Activated CD4-positive, alpha-beta T cell treated with anti-CD3 and anti-CD28 coated beads, Interleukin-2, amount 10 ng/mL, durations not matched to agents 24 days and 14 days (primary cell): ENCODE data around the gene PMM2. TPM values are rescaled to one million over a fixed set of nuclear protein-coding genes. Genes with fewer than 3 reads are reported as not detected.

Source experiments
- DNase-seq: peaks from one replicate; pipeline ENCODE4 v3.0.0; 2022
- H3K27ac Mint-ChIP-seq: one replicate; pipeline ENCODE4 v1.8.0; 2022; ENCODE audit warnings: mild to moderate bottlenecking, mixed read lengths
- H3K27me3 Mint-ChIP-seq: one replicate; pipeline ENCODE4 v1.8.0; 2022; ENCODE audit warnings: mixed read lengths
- H3K36me3 Mint-ChIP-seq: one replicate; pipeline ENCODE4 v1.8.0; 2022; ENCODE audit warnings: low read depth, mild to moderate bottlenecking, mixed read lengths
- H3K4me1 Mint-ChIP-seq: one replicate; pipeline ENCODE4 v1.8.0; 2021; ENCODE audit warnings: mixed read lengths
- H3K4me3 Mint-ChIP-seq: one replicate; pipeline ENCODE4 v1.8.0; 2022; ENCODE audit warnings: mild to moderate bottlenecking, moderate library complexity, mixed read lengths
- H3K9me3 Mint-ChIP-seq: one replicate; pipeline ENCODE4 v1.8.0; 2021; ENCODE audit warnings: mixed read lengths
- intact Hi-C: fragments of 100-400 bp; cut with micrococcal nuclease; formaldehyde crosslinking; loops from one replicate; pipeline ENCODE4 v1.15.1; 2023
- total RNA-seq: library from RNA; stranded (reverse); gene quantifications from 2 replicates; pipeline ENCODE4 v1.2.3, GENCODE V29; 2022

The PMM2 gene
- total RNA-seq, 1 donor from 2014 or later = 74.1 TPM

- no peak overlapping the region for H3K27ac Mint-ChIP-seq
- intact Hi-C loops = no loop called here
- DNase-seq = no peak
- no peaks in the 10 kb centered on the region for H3K27me3 Mint-ChIP-seq
- H3K4me1 Mint-ChIP-seq = peaks cover 17% of the 10 kb centered on the region
- peaks cover 35% of the 10 kb centered on the region for H3K36me3 Mint-ChIP-seq
- no peak overlapping the region for H3K4me3 Mint-ChIP-seq
- no peaks in the 10 kb centered on the region for H3K9me3 Mint-ChIP-seq
These were observed 48.2 kb downstream of the PMM2 start for GRCh38 chr16:8845699-8846298.

- H3K27me3 Mint-ChIP-seq = no peaks in the 10 kb centered on the region
These were observed 48.8 kb downstream of the PMM2 start for GRCh38 chr16:8846401-8846932.

GRCh38 chr16:8847145-8847544, 49.5 kb downstream of the PMM2 start:
- no peaks in the 10 kb centered on the region for H3K9me3 Mint-ChIP-seq

More at GRCh38 chr16:8846401-8846932, 48.8 kb downstream of the PMM2 start:
- Mint-ChIP-seq H3K4me3 (no peak overlapping the region), H3K27ac (no peak overlapping the region), H3K36me3 (peaks cover 41% of the 10 kb centered on the region), H3K9me3 (no peaks in the 10 kb centered on the region), H3K4me1 (peaks cover 20% of the 10 kb centered on the region)
- DNase-seq = no peak
- intact Hi-C loops = no loop called here

GRCh38 chr16:8847623-8848022, 50.0 kb downstream of the PMM2 start:
- Mint-ChIP-seq H3K27me3 (no peaks in the 10 kb centered on the region), H3K4me1 (peaks cover 19% of the 10 kb centered on the region), H3K27ac (no peak overlapping the region), H3K36me3 (peaks cover 44% of the 10 kb centered on the region), H3K4me3 (no peak overlapping the region), H3K9me3 (no peaks in the 10 kb centered on the region)
- no peak for DNase-seq
- intact Hi-C loops = no loop called here

More at GRCh38 chr16:8847145-8847544, 49.5 kb downstream of the PMM2 start:
- DNase-seq = no peak
- H3K36me3 Mint-ChIP-seq = peaks cover 44% of the 10 kb centered on the region
- no peak overlapping the region for H3K4me3 Mint-ChIP-seq
- no peaks in the 10 kb centered on the region for H3K27me3 Mint-ChIP-seq
- H3K4me1 Mint-ChIP-seq = peaks cover 23% of the 10 kb centered on the region
- no peak overlapping the region for H3K27ac Mint-ChIP-seq
- intact Hi-C loops = no loop called here

- Mint-ChIP-seq H3K27ac (no peak overlapping the region), H3K36me3 (peaks cover 50% of the 10 kb centered on the region), H3K9me3 (no peaks in the 10 kb centered on the region)
These were observed 50.7 kb downstream of the PMM2 start for GRCh38 chr16:8848231-8848938.

GRCh38 chr16:8848939-8849391, 51.3 kb downstream of the PMM2 start:
- H3K4me3 Mint-ChIP-seq = no peak overlapping the region

More at GRCh38 chr16:8848231-8848938, 50.7 kb downstream of the PMM2 start:
- intact Hi-C loops = no loop called here
- H3K4me1 Mint-ChIP-seq = peaks cover 21% of the 10 kb centered on the region
- no peaks in the 10 kb centered on the region for H3K27me3 Mint-ChIP-seq
- DNase-seq = no peak
- H3K4me3 Mint-ChIP-seq = no peak overlapping the region

GRCh38 chr16:8849411-8850011, 51.9 kb downstream of the PMM2 start:
- intact Hi-C loops = loop anchor here (2.0 kb wide), 1 partner anchor 19 kb away; the partner anchor contains the start of gene CARHSP1
- no peak for DNase-seq
- H3K9me3 Mint-ChIP-seq = no peaks in the 10 kb centered on the region
- H3K4me1 Mint-ChIP-seq = peaks cover 23% of the 10 kb centered on the region
- no peak overlapping the region for H3K4me3 Mint-ChIP-seq
- H3K27me3 Mint-ChIP-seq = no peaks in the 10 kb centered on the region
- peaks cover 50% of the 10 kb centered on the region for H3K36me3 Mint-ChIP-seq
- H3K27ac Mint-ChIP-seq = peak overlapping the region; percentile 75

More at GRCh38 chr16:8848939-8849391, 51.3 kb downstream of the PMM2 start:
- peaks cover 53% of the 10 kb centered on the region for H3K36me3 Mint-ChIP-seq
- H3K4me1 Mint-ChIP-seq = peaks cover 23% of the 10 kb centered on the region
- H3K27me3 Mint-ChIP-seq = no peaks in the 10 kb centered on the region
- no peaks in the 10 kb centered on the region for H3K9me3 Mint-ChIP-seq
- no peak overlapping the region for H3K27ac Mint-ChIP-seq
- intact Hi-C loops = no loop called here
- DNase-seq = no peak

GRCh38 chr16:8850279-8850885, 52.7 kb downstream of the PMM2 start:
- Mint-ChIP-seq H3K27ac (peak overlapping the region; percentile 80), H3K4me3 (peak overlapping the region; percentile 14), H3K36me3 (peaks cover 49% of the 10 kb centered on the region), H3K9me3 (no peaks in the 10 kb centered on the region), H3K4me1 (peaks cover 25% of the 10 kb centered on the region), H3K27me3 (no peaks in the 10 kb centered on the region)
- DNase-seq = no peak
- intact Hi-C loops = loop anchor here (2.0 kb wide), 1 partner anchor 18 kb away; the partner anchor contains the start of gene CARHSP1

- Mint-ChIP-seq H3K36me3 (peaks cover 54% of the 10 kb centered on the region), H3K27me3 (no peaks in the 10 kb centered on the region), H3K9me3 (no peaks in the 10 kb centered on the region), H3K4me1 (peaks cover 30% of the 10 kb centered on the region), H3K4me3 (no peak overlapping the region), H3K27ac (peak overlapping the region; percentile 56)
- intact Hi-C loops = loop anchor here (2.0 kb wide), 1 partner anchor 17 kb away; the partner anchor contains the start of gene CARHSP1
- no peak for DNase-seq
These were observed 54.2 kb downstream of the PMM2 start for GRCh38 chr16:8851761-8852403.

GRCh38 chr16:8852534-8852933, 54.9 kb downstream of the PMM2 start:
- no peaks in the 10 kb centered on the region for H3K9me3 Mint-ChIP-seq
- intact Hi-C loops = no loop called here
- peaks cover 56% of the 10 kb centered on the region for H3K36me3 Mint-ChIP-seq
- H3K4me3 Mint-ChIP-seq = no peak overlapping the region
- H3K27ac Mint-ChIP-seq = peak overlapping the region; percentile 20
- peaks cover 30% of the 10 kb centered on the region for H3K4me1 Mint-ChIP-seq
- DNase-seq = no peak
- no peaks in the 10 kb centered on the region for H3K27me3 Mint-ChIP-seq

GRCh38 chr16:8853150-8853549, 55.5 kb downstream of the PMM2 start:
- no peak overlapping the region for H3K4me3 Mint-ChIP-seq
- H3K4me1 Mint-ChIP-seq = peaks cover 33% of the 10 kb centered on the region
- intact Hi-C loops = no loop called here
- no peaks in the 10 kb centered on the region for H3K9me3 Mint-ChIP-seq
- H3K36me3 Mint-ChIP-seq = peaks cover 60% of the 10 kb centered on the region
- no peak for DNase-seq
- H3K27ac Mint-ChIP-seq = no peak overlapping the region
- no peaks in the 10 kb centered on the region for H3K27me3 Mint-ChIP-seq

GRCh38 chr16:8853611-8854010, 56.0 kb downstream of the PMM2 start:
- peak overlapping the region; percentile 63 for H3K27ac Mint-ChIP-seq
- peaks cover 34% of the 10 kb centered on the region for H3K4me1 Mint-ChIP-seq
- no peak overlapping the region for H3K4me3 Mint-ChIP-seq
- peaks cover 62% of the 10 kb centered on the region for H3K36me3 Mint-ChIP-seq
- H3K27me3 Mint-ChIP-seq = no peaks in the 10 kb centered on the region
- DNase-seq = no peak
- intact Hi-C loops = no loop called here
- no peaks in the 10 kb centered on the region for H3K9me3 Mint-ChIP-seq

GRCh38 chr16:8854298-8854948, 56.8 kb downstream of the PMM2 start:
- DNase-seq = no peak
- peaks cover 32% of the 10 kb centered on the region for H3K4me1 Mint-ChIP-seq
- intact Hi-C loops = no loop called here
- no peaks in the 10 kb centered on the region for H3K27me3 Mint-ChIP-seq
- no peaks in the 10 kb centered on the region for H3K9me3 Mint-ChIP-seq
- H3K27ac Mint-ChIP-seq = peak overlapping the region; percentile 29
- peaks cover 60% of the 10 kb centered on the region for H3K36me3 Mint-ChIP-seq
- no peak overlapping the region for H3K4me3 Mint-ChIP-seq
